HepG2 (cell line): ENCODE results near the gene CCDC136. TPM values are rescaled to one million over a fixed set of nuclear protein-coding genes. Genes with fewer than 3 reads are reported as not detected.

ENCODE experiments used
- ATAC-seq: fragments of 200-7000 bp; cut with Tn5 transposase; 3 replicates; pipeline ENCODE4 v1.9.1; 2020; ENCODE audit warnings: mild to moderate bottlenecking, moderate library complexity
- BruUV-seq: library from RNA; stranded (reverse); fragments of 400-500 nt; replicated peaks from 2 replicates; lab custom pipeline; 2021; lab: Mats Ljungman, UMichigan
- CTCF ChIA-PET: fragments of 300-600 bp; formaldehyde crosslinking; extraction: SDS; loops from one replicate; lab custom pipeline; 2021; ENCODE audit warnings: low total read pairs, inconsistent platforms, low intra/inter-chr PET ratio; lab: Yijun Ruan, JAX
- POLR2A ChIA-PET: fragments of 350-600 bp; sonication (Branson Sonifier 250); formaldehyde crosslinking; loops from one replicate; lab custom pipeline; 2020; ENCODE audit warnings: antibody characterized with exemption, inconsistent platforms; lab: Yijun Ruan, JAX
- DNase-seq: peaks from one replicate; pipeline ENCODE4 v3.0.0-alpha.2; 2015; ENCODE audit warnings: low spot score
- FAIRE-seq: peaks from 3 replicates; lab custom pipeline; 2011; peaks lifted over from hg19 to GRCh38; lab: Jason Lieb, UNC
- H2AFZ ChIP-seq: one replicate; pipeline ENCODE4 v1.6.1; 2011; ENCODE audit warnings: low read length, inconsistent platforms
- H3K27ac ChIP-seq: fragments of 300-600 bp; 3 replicates; pipeline ENCODE4 v1.8.0; 2011; ENCODE audit warnings: mixed run types, mild to moderate bottlenecking, mixed read lengths, low read length, inconsistent platforms; ENCODE audit not compliant: insufficient read depth; ENCODE audit errors: extremely low read length
- H3K27me3 ChIP-seq, 2 experiments: fragments of 200-600 bp in 1 of 2; 2 replicates in 1 of 2; 3 replicates in 1 of 2; pipeline versions ENCODE4 v1.6.0 to v1.8.0; 2011; ENCODE audit warnings: low read length in 2 of 2, mild to moderate bottlenecking in 2 of 2, moderate library complexity in 2 of 2, inconsistent platforms in 1 of 2; ENCODE audit not compliant: insufficient read depth in 2 of 2, control insufficient read depth in 1 of 2
- H3K36me3 ChIP-seq, 2 experiments: fragments of 200-600 bp in 1 of 2; replicated peaks in 1 of 2; 2 replicates in 1 of 2; 3 replicates in 1 of 2; pipeline versions ENCODE4 v1.5.1 to v1.8.0; 2011; ENCODE audit warnings: low read length in 2 of 2, inconsistent platforms in 1 of 2; ENCODE audit not compliant: insufficient read depth in 2 of 2, control insufficient read depth in 1 of 2
- H3K4me1 ChIP-seq: 2 replicates; pipeline ENCODE4 v1.5.1; 2012; ENCODE audit warnings: low read length, inconsistent platforms; ENCODE audit not compliant: insufficient read depth
- H3K4me2 ChIP-seq: 2 replicates; pipeline ENCODE4 v1.6.0; 2011; ENCODE audit warnings: low read depth, low read length, inconsistent platforms
- H3K4me3 ChIP-seq, 3 experiments: fragments of 200-600 bp in 1 of 3; sonication (generic), shearing (Covaris generic) in 1 of 3; replicated peaks in 1 of 3; 2 replicates each; pipeline ENCODE4 v1.5.1; 2011 to 2016; ENCODE audit warnings: low read length in 3 of 3, inconsistent platforms in 2 of 3, low read depth in 2 of 3, mild to moderate bottlenecking in 2 of 3, control low read depth in 1 of 3, mixed read lengths in 1 of 3; ENCODE audit not compliant: insufficient read depth in 1 of 3
- H3K79me2 ChIP-seq: one replicate; pipeline ENCODE4 v1.6.1; 2011; ENCODE audit warnings: low read length, inconsistent platforms; ENCODE audit not compliant: insufficient read depth
- H3K9ac ChIP-seq: 2 replicates; pipeline ENCODE4 v1.6.0; 2011; ENCODE audit warnings: mild to moderate bottlenecking, low read depth, low read length, inconsistent platforms; ENCODE audit not compliant: insufficient read depth
- H3K9me3 ChIP-seq: 2 replicates; pipeline ENCODE4 v1.5.1; 2012; ENCODE audit warnings: mild to moderate bottlenecking, low read length
- H4K20me1 ChIP-seq: 2 replicates; pipeline ENCODE4 v1.6.0; 2011; ENCODE audit warnings: inconsistent platforms, mild to moderate bottlenecking, low read length, moderate library complexity; ENCODE audit not compliant: insufficient read depth
- HDAC1 ChIP-seq: sonication (generic); formaldehyde crosslinking; IDR thresholded peaks from 2 replicates; pipeline ENCODE4 v1.5.1; 2020; ENCODE audit warnings: mild to moderate bottlenecking, missing genetic modification reagents
- MXI1 ChIP-seq: IDR thresholded peaks from 3 replicates; pipeline ENCODE4 v1.6.1; 2012; ENCODE audit warnings: low read depth, low read length, inconsistent platforms, borderline replicate concordance
- U2AF1 ChIP-seq: fragments of 200-400 bp; formaldehyde crosslinking; optimal IDR thresholded peaks from 2 replicates; pipeline ENCODE3; 2017; ENCODE audit warnings: mild to moderate bottlenecking, low read depth, low read length
- ZNF264 ChIP-seq: sonication (generic); formaldehyde crosslinking; IDR thresholded peaks from 2 replicates; pipeline ENCODE4 v1.4.0; 2020; ENCODE audit warnings: missing genetic modification reagents
- WGBS: methylation state at CpG from one replicate; pipeline ENCODE4 v1.1.6; 2017; ENCODE audit warnings: low lambda C conversion rate; 5-methylcytosine and 5-hydroxymethylcytosine counted together
- in situ Hi-C: cut with HindIII; loops from 2 replicates; pipeline ENCODE4 v1.10.0; 2017; ENCODE audit warnings: low pct_unique_long_range_greater_than_20kb; ENCODE audit not compliant: extremely low pct_ligation_motif_present
- intact Hi-C: fragments of 100-400 bp; cut with micrococcal nuclease; formaldehyde crosslinking; loops from one replicate; pipeline ENCODE4 v1.10.0; 2022; ENCODE audit not compliant: unreplicated experiment
- polyA plus RNA-seq, 8 experiments: library from polyadenylated mRNA; depleted of rRNA in 3 of 8; stranded (reverse) in 7 of 8; unstranded in 1 of 8; fragments of >200 nt; fragmentation: Illumina TruSeq in 4 of 8; extraction: Trizol in 4 of 8; gene quantifications; 2 replicates each; pipeline versions ENCODE4 v1.2.1 to v1.2.3, GENCODE V29; 2011 to 2016; ENCODE audit warnings: low read depth in 4 of 8, missing spikeins in 1 of 8, mixed read lengths in 1 of 8; ENCODE audit not compliant: insufficient read depth in 1 of 8
- total RNA-seq, 5 experiments: library from RNA; depleted of rRNA; stranded (reverse); fragments of >200 nt; fragmentation: Illumina TruSeq; extraction: Trizol; gene quantifications; 2 replicates each; pipeline ENCODE4 v1.2.3, GENCODE V29; 2016; ENCODE audit warnings: low read depth in 1 of 5
- TF ChIP-seq, protein P1 (sequence below): sonication (generic); formaldehyde crosslinking; IDR thresholded peaks from 2 replicates; pipeline ENCODE4 v1.5.0; 2020; ENCODE audit warnings: mild to moderate bottlenecking, missing genetic modification reagents
- TF ChIP-seq, protein P2 (sequence below): sonication (generic); formaldehyde crosslinking; IDR thresholded peaks from 2 replicates; pipeline ENCODE4 v1.8.0; 2022; ENCODE audit warnings: missing genetic modification reagents, mild to moderate bottlenecking, moderate library complexity, borderline replicate concordance
- TF ChIP-seq, protein P3 (sequence below), 2 experiments: sonication (generic) in 1 of 2; formaldehyde crosslinking in 1 of 2; IDR thresholded peaks; 2 replicates each; pipeline versions ENCODE4 v1.4.0 to v1.6.1; 2016 to 2020; ENCODE audit warnings: borderline replicate concordance in 1 of 2, low read depth in 1 of 2, mild to moderate bottlenecking in 1 of 2, missing genetic modification reagents in 1 of 2
- TF ChIP-seq, protein P4 (sequence below): sonication (generic); formaldehyde crosslinking; IDR thresholded peaks from 2 replicates; pipeline ENCODE4 v1.8.0; 2022; ENCODE audit warnings: mild to moderate bottlenecking, missing genetic modification reagents; ENCODE audit not compliant: insufficient replicate concordance

Gene CCDC136
- total and polyA plus RNA-seq, 2 of the 13 experiments (the other 11 are each of a cell fraction or from before 2014, with no cell fraction given): 0.04 to 0.38 TPM

DNA sequence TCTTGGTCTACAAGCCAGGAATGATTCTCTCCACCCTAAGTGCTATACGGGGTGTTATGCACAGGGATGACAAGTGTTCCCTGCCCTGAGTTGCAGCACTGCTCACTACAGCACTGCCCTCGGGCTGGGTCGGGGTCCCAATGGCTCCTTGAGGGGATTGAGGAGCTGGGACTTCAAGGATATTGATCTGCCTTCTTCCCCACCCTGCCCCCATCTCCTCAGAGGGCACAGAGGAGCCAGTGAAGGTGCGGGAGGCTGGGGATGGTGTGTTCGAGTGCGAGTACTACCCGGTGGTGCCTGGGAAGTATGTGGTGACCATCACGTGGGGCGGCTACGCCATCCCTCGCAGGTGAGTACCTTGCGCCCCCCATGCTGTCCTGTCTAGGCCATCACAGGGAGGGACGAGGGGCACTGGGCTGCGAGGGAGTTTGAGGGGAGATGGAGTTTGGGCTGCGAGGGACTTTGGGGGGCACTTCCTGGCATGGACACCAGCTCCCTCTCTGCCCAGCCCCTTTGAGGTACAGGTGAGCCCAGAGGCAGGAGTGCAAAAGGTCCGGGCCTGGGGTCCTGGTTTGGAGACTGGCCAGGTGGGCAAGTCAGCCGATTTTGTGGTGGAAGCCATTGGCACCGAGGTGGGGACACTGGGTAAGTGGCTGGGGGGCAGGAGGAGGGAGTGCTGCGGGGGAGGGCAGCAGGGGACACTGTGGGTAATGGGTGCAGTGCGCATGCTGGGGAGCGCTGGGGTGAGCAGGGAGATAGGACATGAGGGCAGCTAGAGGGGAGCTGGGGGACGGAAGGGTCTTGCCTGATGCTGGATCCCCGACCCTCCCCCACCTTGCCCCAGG is 48.8 kb downstream of the CCDC136 start (continued):
- TF ChIP-seq MXI1 (no peak), HDAC1 (no peak), U2AF1 (no peak), ZNF264 (CRISPR knock-in tag) (no peak)
- TF ChIP-seq, protein P1, sequence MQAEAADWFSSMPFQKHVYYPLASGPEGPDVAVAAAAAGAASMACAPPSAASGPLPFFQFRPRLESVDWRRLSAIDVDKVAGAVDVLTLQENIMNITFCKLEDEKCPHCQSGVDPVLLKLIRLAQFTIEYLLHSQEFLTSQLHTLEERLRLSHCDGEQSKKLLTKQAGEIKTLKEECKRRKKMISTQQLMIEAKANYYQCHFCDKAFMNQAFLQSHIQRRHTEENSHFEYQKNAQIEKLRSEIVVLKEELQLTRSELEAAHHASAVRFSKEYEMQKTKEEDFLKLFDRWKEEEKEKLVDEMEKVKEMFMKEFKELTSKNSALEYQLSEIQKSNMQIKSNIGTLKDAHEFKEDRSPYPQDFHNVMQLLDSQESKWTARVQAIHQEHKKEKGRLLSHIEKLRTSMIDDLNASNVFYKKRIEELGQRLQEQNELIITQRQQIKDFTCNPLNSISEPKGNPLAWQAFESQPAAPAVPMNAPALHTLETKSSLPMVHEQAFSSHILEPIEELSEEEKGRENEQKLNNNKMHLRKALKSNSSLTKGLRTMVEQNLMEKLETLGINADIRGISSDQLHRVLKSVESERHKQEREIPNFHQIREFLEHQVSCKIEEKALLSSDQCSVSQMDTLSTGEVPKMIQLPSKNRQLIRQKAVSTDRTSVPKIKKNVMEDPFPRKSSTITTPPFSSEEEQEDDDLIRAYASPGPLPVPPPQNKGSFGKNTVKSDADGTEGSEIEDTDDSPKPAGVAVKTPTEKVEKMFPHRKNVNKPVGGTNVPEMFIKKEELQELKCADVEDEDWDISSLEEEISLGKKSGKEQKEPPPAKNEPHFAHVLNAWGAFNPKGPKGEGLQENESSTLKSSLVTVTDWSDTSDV: no peak
- TF ChIP-seq, protein P2, sequence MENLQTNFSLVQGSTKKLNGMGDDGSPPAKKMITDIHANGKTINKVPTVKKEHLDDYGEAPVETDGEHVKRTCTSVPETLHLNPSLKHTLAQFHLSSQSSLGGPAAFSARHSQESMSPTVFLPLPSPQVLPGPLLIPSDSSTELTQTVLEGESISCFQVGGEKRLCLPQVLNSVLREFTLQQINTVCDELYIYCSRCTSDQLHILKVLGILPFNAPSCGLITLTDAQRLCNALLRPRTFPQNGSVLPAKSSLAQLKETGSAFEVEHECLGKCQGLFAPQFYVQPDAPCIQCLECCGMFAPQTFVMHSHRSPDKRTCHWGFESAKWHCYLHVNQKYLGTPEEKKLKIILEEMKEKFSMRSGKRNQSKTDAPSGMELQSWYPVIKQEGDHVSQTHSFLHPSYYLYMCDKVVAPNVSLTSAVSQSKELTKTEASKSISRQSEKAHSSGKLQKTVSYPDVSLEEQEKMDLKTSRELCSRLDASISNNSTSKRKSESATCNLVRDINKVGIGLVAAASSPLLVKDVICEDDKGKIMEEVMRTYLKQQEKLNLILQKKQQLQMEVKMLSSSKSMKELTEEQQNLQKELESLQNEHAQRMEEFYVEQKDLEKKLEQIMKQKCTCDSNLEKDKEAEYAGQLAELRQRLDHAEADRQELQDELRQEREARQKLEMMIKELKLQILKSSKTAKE: no peak

DNA sequence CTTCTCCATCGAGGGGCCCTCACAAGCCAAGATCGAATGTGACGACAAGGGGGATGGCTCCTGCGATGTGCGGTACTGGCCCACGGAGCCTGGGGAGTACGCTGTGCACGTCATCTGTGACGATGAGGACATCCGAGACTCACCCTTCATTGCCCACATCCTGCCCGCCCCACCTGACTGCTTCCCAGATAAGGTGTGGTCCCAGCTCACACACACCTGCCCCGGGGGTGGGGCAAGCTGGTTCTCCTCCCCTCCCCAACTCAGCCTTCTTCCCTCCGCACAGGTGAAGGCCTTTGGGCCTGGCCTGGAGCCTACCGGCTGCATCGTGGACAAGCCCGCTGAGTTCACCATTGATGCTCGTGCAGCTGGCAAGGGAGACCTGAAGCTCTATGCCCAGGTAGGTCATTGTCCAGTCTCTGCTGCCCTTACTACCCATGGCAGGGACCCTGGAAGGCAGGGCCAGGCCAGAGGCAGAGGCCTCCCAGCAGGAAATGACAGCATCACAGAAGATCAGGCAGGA is 49.5 kb downstream of the CCDC136 start:
- DNase-seq: no peak
- H2AFZ ChIP-seq: no peak overlapping the region
- H3K4me3 ChIP-seq: no peak overlapping the region
- 73% methylated on average over 4 of the region's 17 CpGs for WGBS
- H3K36me3 ChIP-seq: no peaks in the 10 kb centered on the region
- no peak for ATAC-seq
- H3K4me2 ChIP-seq: no peak overlapping the region
- H4K20me1 ChIP-seq: no peaks in the 10 kb centered on the region
- H3K27me3 ChIP-seq: peaks cover 4 to 10% of the 10 kb centered on the region in 2 experiments; a peak in 2 of 5 replicates
- no peak overlapping the region for H3K27ac ChIP-seq
- ChIA-PET POLR2A (no interaction called here), CTCF (interaction anchor here (1.6 to 3.0 kb wide), 3 partner anchors 34 to 43 kb away, joined by 6 to 13 read pairs (median 11); no protein-coding TSS in a partner anchor)
- no peak overlapping the region for H3K9ac ChIP-seq
- no peaks in the 10 kb centered on the region for H3K9me3 ChIP-seq
- no peak for FAIRE-seq
- in situ Hi-C loops: no loop called here
- no TSS peak for BruUV-seq
- intact Hi-C loops: no loop called here
- peaks cover 11% of the 10 kb centered on the region for H3K4me1 ChIP-seq
- H3K79me2 ChIP-seq: no peaks in the 10 kb centered on the region
- TF ChIP-seq, protein P3, sequence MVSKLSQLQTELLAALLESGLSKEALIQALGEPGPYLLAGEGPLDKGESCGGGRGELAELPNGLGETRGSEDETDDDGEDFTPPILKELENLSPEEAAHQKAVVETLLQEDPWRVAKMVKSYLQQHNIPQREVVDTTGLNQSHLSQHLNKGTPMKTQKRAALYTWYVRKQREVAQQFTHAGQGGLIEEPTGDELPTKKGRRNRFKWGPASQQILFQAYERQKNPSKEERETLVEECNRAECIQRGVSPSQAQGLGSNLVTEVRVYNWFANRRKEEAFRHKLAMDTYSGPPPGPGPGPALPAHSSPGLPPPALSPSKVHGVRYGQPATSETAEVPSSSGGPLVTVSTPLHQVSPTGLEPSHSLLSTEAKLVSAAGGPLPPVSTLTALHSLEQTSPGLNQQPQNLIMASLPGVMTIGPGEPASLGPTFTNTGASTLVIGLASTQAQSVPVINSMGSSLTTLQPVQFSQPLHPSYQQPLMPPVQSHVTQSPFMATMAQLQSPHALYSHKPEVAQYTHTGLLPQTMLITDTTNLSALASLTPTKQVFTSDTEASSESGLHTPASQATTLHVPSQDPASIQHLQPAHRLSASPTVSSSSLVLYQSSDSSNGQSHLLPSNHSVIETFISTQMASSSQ (IDR thresholded peaks at IDR 0.05; ENCODE audit: low read depth): no peak
- TF ChIP-seq, protein P3 (CRISPR knock-in tag; IDR thresholded peaks at IDR 0.05; ENCODE audit: borderline replicate concordance): no peak
- TF ChIP-seq, protein P4, sequence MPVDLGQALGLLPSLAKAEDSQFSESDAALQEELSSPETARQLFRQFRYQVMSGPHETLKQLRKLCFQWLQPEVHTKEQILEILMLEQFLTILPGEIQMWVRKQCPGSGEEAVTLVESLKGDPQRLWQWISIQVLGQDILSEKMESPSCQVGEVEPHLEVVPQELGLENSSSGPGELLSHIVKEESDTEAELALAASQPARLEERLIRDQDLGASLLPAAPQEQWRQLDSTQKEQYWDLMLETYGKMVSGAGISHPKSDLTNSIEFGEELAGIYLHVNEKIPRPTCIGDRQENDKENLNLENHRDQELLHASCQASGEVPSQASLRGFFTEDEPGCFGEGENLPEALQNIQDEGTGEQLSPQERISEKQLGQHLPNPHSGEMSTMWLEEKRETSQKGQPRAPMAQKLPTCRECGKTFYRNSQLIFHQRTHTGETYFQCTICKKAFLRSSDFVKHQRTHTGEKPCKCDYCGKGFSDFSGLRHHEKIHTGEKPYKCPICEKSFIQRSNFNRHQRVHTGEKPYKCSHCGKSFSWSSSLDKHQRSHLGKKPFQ (CRISPR knock-in tag): no peak
